GM21381 (cell line): ENCODE results near the gene ARVCF.

Experiments used
- ATAC-seq: cut with Tn5 transposase; IDR thresholded peaks from one replicate; pipeline ENCODE4 v1.9.1; 2021; ENCODE audit warnings: mild to moderate bottlenecking, moderate library complexity; ENCODE audit not compliant: unreplicated experiment

Gene ARVCF

GRCh38 chr22:19921544-19922081 is 95.0 kb downstream of the ARVCF start:
- ATAC-seq: no peak
